Right lobe of liver (tissue), 6 donors: ENCODE data around the gene TP53BP1. TPM values are rescaled to one million over a fixed set of nuclear protein-coding genes. Genes with fewer than 3 reads are reported as not detected.

Experiments used
- ATAC-seq, 4 donors: fragments of 200-7000 bp; cut with Tn5 transposase; one replicate each; pipeline ENCODE4 v1.9.1; 2020; ENCODE audit warnings: mild to moderate bottlenecking in 4 of 4, moderate library complexity in 4 of 4
- DNase-seq, 3 donors: peaks; one replicate each; pipeline ENCODE4 v3.0.0-alpha.2; 2020
- H3K27ac ChIP-seq, 3 donors: fragments of 200-600 bp; one replicate each; pipeline ENCODE4 v1.8.0; 2022
- H3K27me3 ChIP-seq, 2 donors: fragments of 200-600 bp; one replicate each; pipeline ENCODE4 v1.8.0; 2022
- H3K36me3 ChIP-seq, 4 donors: fragments of 200-600 bp; sonication (generic) in 1 of 4; one replicate each; pipeline versions ENCODE4 v1.5.1 to v1.8.0; 2017 to 2022; ENCODE audit warnings: control low read depth in 1 of 4
- H3K4me1 ChIP-seq, 4 donors: fragments of 200-600 bp; sonication (generic) in 1 of 4; one replicate each; pipeline versions ENCODE4 v1.5.1 to v1.8.0; 2017 to 2022; ENCODE audit warnings: control low read depth in 1 of 4
- H3K4me3 ChIP-seq, 3 donors: fragments of 200-600 bp; one replicate each; pipeline ENCODE4 v1.8.0; 2022
- H3K9me3 ChIP-seq, 4 donors: fragments of 200-600 bp; sonication (generic) in 1 of 4; one replicate each; pipeline versions ENCODE4 v1.5.1 to v1.8.0; 2017 to 2022; ENCODE audit warnings: control low read depth in 1 of 4
- CTCF ChIP-seq, 4 donors: fragments of 200-600 bp in 3 of 4; fragments of 450-650 bp in 1 of 4; IDR thresholded peaks; one replicate each; pipeline versions ENCODE4 v1.5.1 to v1.8.0; 2016 to 2022; ENCODE audit warnings: antibody characterized with exemption in 4 of 4, mild to moderate bottlenecking in 2 of 4
- POLR2A ChIP-seq: fragments of 450-650 bp; IDR thresholded peaks from one replicate; pipeline ENCODE4 v1.6.1; 2017; ENCODE audit warnings: antibody characterized with exemption, mild to moderate bottlenecking
- WGBS: methylation state at CpG from one replicate; pipeline ENCODE4 v1.1.6; 2018; ENCODE audit warnings: low coverage, low lambda C conversion rate; ENCODE audit not compliant: insufficient coverage; ENCODE audit errors: missing lambda C conversion rate; 5-methylcytosine and 5-hydroxymethylcytosine counted together
- intact Hi-C, 2 donors: fragments of 100-400 bp; cut with DNase I; formaldehyde crosslinking; loops; one replicate each; pipeline versions ENCODE4 v1.11.2 to v1.14.1; 2022
- total RNA-seq, 6 experiments: library from RNA; depleted of rRNA in 2 of 6; stranded (reverse); fragments of >200 nt in 2 of 6; fragmentation: NEBNext Ultra II Directional in 3 of 6; extraction: Animal tissue kit (Norgen Biotek cat#: 25700) in 3 of 6; gene quantifications; one replicate each; pipeline versions ENCODE4 v1.1.0 to v1.2.4, GENCODE V29; 2016 to 2023
- donor health status: DM: no; HTN: yes; CAD: no.
- donor health status: DM: no; HTN: no; CAD: no.
- donor health status: DM: no; HTN: no; CAD: no.
- donor health status: DM: no; HTN: yes; CAD: no.
- donor health status: DM: no; HTN: yes; CAD: no.

TP53BP1 gene
- total RNA-seq, 6 experiments from 2014 or later = 4.9 to 12.2 (median 10.8) TPM

GRCh38 chr15:43414196-43414595 lies 78.8 kb downstream of the TP53BP1 start:
- Histone ChIP-seq H3K9me3 (no peaks in the 10 kb centered on the region), H3K4me1 (no peaks in the 10 kb centered on the region), H3K27ac (no peak overlapping the region), H3K36me3 (peaks cover 0 to 8% (median 1%) of the 10 kb centered on the region in 4 donors), H3K4me3 (no peak overlapping the region), H3K27me3 (no peaks in the 10 kb centered on the region)
- no peak for TF ChIP-seq CTCF (IDR thresholded peaks at IDR 0.05)
- TF ChIP-seq POLR2A = no peak
- intact Hi-C loops = no loop called here
- DNase-seq = no peak
- no peak for ATAC-seq

- peaks cover 0 to 1% (median 0%) of the 10 kb centered on the region in 4 donors for H3K4me1 ChIP-seq
- DNase-seq = no peak
- WGBS = no CpG with 5 or more reads among the region's 1 CpG
Measured at GRCh38 chr15:43412096-43412495, 80.9 kb downstream of the TP53BP1 start.

GRCh38 chr15:43410572-43411214 lies 82.3 kb downstream of the TP53BP1 start:
- no peak overlapping the region for H3K27ac ChIP-seq
- no peak for TF ChIP-seq POLR2A
- TF ChIP-seq CTCF (IDR thresholded peaks at IDR 0.05) = no peak
- H3K27me3 ChIP-seq = no peaks in the 10 kb centered on the region
- ATAC-seq = no peak
- intact Hi-C loops = no loop called here
- no peaks in the 10 kb centered on the region for H3K9me3 ChIP-seq
- WGBS = 100% methylated on average over 5 of the region's 5 CpGs
- DNase-seq = no peak
- H3K36me3 ChIP-seq = peaks cover 0 to 22% (median 5%) of the 10 kb centered on the region in 4 donors
- H3K4me3 ChIP-seq = no peak overlapping the region
- H3K4me1 ChIP-seq = peaks cover 0 to 13% (median 3%) of the 10 kb centered on the region in 4 donors

More at GRCh38 chr15:43412096-43412495, 80.9 kb downstream of the TP53BP1 start:
- no peak for ATAC-seq
- Histone ChIP-seq H3K27ac (no peak overlapping the region), H3K27me3 (no peaks in the 10 kb centered on the region), H3K4me3 (no peak overlapping the region), H3K36me3 (peaks cover 0 to 20% (median 5%) of the 10 kb centered on the region in 4 donors), H3K9me3 (no peaks in the 10 kb centered on the region)
- TF ChIP-seq CTCF (IDR thresholded peaks at IDR 0.05) (no peak), POLR2A (no peak)
- intact Hi-C loops = no loop called here

GRCh38 chr15:43408789-43409188 lies 84.2 kb downstream of the TP53BP1 start:
- no peaks in the 10 kb centered on the region for H3K27me3 ChIP-seq
- H3K4me1 ChIP-seq = peaks cover 0 to 13% (median 3%) of the 10 kb centered on the region in 4 donors
- intact Hi-C loops = no loop called here
- ATAC-seq (no peak), DNase-seq (no peak)
- peaks cover 0 to 41% (median 13%) of the 10 kb centered on the region in 4 donors for H3K36me3 ChIP-seq
- no peak for TF ChIP-seq POLR2A
- TF ChIP-seq CTCF (IDR thresholded peaks at IDR 0.05) = no peak
- no peak overlapping the region for H3K4me3 ChIP-seq
- H3K27ac ChIP-seq = no peak overlapping the region
- H3K9me3 ChIP-seq = no peaks in the 10 kb centered on the region
- 60% methylated on average over 4 of the region's 4 CpGs for WGBS
